C4-2B (cell line): ENCODE measurements around the gene BCL2L14.
"Not testable (repeated sequence)": the region's sequence is repeated elsewhere in the genome, so short reads cannot be mapped to it uniquely, and the experiment has no call there.

Experiments
- H3K27ac ChIP-seq: fragments of 450-650 bp; 2 replicates; pipeline ENCODE4 v1.5.1; 2017
- CTCF ChIP-seq: fragments of 450-650 bp; conservative IDR thresholded peaks from 2 replicates; pipeline ENCODE4 v1.5.1; 2017; ENCODE audit warnings: mild to moderate bottlenecking
- ZFX ChIP-seq: fragments of 450-650 bp; IDR thresholded peaks from 2 replicates; pipeline ENCODE4 v1.6.1; 2017

Gene BCL2L14

DNA sequence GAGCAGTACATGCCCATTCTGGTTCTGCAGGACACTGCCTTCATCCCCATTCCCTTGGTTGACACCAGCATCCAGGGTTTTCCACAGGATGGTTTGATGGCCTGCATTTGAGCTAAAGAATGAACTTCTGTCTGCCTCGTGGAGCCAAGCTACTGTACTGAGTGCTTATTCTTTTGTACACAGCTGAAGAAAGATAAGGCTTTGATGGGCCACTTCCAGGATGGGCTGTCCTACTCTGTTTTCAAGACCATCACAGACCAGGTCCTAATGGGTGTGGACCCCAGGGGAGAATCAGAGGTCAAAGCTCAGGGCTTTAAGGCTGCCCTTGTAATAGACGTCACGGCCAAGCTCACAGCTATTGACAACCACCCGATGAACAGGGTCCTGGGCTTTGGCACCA is 23.7 kb downstream of the BCL2L14 start:
- H3K27ac ChIP-seq: peak overlapping the region; percentile 46
- TF ChIP-seq CTCF (no peak), ZFX (no peak)

DNA sequence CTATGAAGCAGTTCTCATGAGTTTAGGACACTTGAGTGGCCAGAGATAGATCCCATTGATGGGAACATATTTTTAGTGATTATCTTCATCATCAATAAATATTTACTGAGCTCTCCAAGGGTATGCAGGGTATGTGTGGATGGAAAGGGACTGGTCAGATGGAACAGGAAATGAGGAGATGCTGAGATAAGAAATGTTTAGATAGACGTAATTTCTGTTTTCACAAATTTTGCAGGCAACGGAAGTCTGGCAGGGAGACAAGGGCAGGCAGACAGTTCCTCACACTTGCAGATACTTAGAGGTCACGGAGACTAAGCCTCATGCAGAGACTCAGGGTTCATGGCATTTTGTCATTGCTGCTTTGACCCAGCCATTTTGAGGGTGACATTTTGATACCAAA is 24.3 kb downstream of the BCL2L14 start:
- peak overlapping the region; percentile 57; the same call in 1 of the 2 replicates for H3K27ac ChIP-seq
- TF ChIP-seq CTCF (no peak), ZFX (no peak)

GRCh38 chr12:12097891-12098690 is 27.4 kb downstream of the BCL2L14 start:
- H3K27ac ChIP-seq: no peak overlapping the region
- no peak for TF ChIP-seq ZFX
- TF ChIP-seq CTCF: no peak

DNA sequence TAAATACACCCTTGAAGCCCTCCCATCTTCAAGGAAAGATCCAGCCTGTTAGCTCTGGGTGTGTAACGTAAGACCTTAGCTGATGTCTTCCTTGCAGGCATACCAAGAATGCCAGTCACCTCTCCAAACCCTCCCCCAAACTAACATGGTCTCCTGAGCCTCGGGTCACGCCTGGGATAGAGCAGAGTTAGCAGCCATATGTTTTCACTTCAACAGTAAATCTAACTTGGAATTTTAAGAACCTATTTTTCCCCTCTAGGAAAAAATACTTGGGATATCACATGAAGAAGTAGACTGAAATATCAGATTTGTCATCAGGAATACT is 27.9 kb downstream of the BCL2L14 start:
- H3K27ac ChIP-seq: no peak overlapping the region
- TF ChIP-seq ZFX (no peak), CTCF (no peak)

- TF ChIP-seq CTCF: no peak
- TF ChIP-seq ZFX: no peak
- no peak overlapping the region for H3K27ac ChIP-seq
Measured at GRCh38 chr12:12099102-12099501, 28.4 kb downstream of the BCL2L14 start.

DNA sequence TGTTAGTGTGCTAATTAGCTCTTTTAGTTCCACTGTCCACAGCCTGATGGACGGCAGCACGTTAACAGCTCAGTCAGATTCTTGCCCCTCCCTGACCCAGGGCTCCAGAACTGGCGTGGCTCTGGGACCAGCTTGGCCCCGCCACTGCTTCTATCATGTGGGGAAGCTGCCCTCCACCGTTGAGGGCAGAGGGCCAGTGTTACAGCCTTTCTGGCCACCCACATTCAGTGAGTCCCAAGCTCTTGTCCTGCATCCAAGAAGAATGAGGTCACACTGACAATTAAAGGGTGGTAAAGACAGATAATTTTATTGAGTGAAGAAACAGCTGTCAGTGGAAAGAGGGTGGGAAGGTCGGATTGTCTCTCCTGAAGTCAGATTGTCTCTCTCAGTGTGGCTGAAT is 36.9 kb downstream of the BCL2L14 start:
- TF ChIP-seq CTCF: no peak
- no peak for TF ChIP-seq ZFX
- no peak overlapping the region for H3K27ac ChIP-seq

- TF ChIP-seq CTCF (no peak), ZFX (no peak)
- H3K27ac ChIP-seq: no peak overlapping the region
Measured at GRCh38 chr12:12108441-12109058, 37.8 kb downstream of the BCL2L14 start.

DNA sequence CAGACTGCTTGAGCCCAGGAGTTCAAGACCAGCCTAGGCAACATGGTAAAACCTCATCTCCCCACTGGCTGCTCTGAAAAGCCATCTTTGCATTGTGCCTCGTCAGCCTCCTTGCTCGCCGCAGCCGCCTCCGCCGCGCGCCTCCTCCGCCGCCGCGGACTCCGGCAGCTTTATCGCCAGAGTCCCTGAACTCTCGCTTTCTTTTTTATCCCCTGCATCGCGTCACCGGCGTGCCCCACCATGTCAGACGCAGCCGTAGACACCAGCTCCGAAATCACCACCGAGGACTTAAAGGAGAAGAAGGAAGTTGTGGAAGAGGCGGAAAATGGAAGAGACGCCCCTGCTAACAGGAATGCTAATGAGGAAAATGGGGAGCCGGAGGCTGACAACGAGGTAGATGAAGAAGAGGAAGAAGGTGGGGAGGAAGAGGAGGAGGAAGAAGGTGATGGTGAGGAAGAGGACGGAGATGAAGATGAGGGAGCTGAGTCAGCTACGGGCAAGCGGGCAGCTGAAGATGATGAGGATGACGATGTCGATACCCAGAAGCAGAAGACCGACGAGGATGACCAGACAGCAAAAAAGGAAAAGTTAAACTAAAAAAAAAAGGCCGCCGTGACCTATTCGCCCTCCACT is 40.3 kb downstream of the BCL2L14 start:
- H3K27ac ChIP-seq: not testable (repeated sequence)
